Measurements from ENCODE around the gene CAMK2A.

CAMK2A gene

DNA sequence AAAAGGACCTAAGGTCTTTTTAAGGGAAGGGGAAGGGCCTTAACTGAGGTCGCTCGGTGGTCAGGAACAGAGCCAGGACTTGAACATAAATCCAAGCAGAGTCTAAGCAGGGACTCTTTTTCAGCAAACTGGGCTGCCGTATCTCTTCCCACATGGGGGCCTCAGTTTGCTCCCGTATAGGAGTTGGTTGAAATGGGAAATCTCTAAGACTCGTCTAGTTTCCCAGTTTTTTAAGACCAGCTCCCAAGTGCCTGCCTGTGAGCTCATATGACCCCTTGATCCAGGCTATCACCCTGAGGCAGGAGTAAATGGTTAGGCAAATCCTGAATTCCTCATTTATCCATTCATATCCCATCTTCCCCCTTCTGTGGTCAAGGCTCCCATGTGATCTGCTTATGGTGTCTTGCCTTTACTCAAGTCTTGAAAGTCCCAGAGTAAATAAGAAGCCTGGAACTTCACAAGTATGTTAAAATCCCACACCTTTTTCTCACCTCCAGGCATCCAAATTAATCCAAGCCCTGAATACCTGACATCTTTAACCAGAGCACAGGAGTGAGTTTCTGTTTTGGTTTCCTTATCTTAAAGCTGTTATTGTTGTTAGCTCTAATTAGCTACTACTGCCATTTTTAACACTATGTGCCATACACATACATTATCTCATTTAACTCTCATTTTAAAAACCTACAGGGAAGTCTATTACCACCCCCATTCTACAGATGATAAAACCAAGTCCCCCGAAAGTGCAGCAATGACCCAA, 10.2 kb upstream of the CAMK2A start:
- DNase-seq: no peak

DNA sequence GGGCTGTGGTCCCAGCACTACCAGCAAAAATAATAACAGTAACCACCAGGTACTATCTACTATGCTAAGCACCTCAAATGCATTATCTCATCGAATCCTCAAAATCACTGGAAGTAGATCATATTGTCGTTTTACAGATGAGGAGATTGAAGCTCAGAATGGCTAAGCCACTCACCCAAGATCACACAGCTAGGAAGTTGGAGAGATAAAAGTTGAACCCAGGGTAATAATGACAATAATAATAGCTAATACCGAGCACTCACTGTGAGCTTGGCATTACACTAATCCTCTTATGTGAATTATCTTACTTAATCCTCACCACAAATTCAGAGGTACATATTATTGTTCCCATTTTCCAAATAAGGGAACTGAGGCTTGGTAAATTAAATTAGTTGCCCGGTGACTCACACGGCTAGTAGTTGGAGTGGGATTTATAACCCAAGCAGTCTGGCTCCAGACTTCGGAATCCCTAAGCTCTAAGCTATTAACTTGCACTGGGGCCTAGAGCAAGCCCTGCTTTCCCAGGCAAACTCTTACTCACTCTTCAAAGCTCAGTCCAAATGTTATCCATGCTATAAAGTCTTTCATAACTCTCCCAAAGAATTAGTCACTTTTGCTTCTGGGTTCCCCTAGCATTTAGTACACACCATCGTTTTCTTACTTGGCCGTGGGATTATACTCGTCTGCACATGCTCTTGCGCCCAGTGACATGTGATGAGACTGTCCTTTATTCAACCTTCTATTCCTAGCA, 9.3 kb upstream of the CAMK2A start:
- no peak for DNase-seq

DNA sequence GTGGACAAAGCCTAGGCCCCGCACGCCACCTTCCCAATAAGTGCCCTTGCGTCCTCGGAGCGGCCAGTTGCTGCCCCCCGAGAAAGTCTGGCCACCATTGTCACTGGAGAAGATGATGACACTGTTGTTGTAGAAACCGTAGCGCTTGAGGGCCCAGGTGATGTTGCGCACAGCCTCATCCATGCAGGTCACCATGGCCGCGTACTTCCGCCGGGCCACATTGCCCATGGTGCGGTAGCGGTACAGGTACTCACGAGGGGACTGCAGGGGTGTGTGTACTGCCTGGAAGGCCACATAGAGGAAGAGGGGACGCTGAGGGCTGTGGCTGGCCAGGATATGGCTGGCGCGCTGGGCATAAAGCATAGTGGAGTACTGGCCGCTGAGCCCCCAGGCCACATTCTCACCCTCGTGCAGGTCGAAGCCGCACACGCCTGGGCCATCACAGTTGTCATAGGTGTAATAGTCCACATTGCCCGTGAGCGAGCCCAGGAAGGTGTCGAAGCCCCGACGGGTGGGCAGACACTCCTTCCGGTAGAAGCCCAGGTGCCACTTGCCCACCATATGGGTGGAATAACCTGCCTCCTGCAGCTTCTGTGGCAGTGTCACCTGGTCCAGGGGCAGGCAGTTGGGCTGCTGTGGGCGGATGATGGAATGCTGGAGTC, 8.5 kb upstream of the CAMK2A start:
- DNase-seq: no peak

DNA sequence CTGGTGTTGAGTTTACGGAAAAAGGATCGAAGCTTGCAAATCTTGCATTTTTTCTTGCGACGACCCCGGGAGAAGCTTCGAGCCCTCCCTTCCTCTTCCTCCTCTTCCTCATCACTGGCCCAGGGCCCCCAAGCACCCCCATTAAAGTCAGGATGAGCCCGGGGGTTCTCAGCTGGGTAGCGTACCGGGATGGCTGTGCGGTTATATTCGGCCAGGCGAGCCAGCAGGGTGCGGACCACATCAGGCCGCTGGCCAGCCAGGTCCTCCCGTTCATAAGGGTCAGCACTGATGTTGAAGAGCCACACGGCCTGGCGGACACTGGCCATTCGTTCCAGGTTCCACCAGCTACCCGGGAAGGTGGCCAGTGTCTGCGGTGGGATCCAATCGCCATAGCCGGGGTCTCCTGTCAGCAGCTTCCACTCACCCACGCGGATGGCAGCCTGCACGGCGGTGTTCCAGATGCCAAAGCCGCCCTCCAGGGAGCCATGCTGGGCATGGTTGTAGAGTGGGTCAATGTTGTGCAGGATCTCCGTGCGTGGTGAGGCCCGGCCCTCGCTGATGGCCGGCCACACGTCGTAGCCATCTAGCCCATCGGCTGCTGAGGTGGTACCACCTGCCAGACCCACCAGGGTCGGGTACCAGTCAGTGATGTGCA, 7.8 kb upstream of the CAMK2A start:
- no peak for DNase-seq

DNA sequence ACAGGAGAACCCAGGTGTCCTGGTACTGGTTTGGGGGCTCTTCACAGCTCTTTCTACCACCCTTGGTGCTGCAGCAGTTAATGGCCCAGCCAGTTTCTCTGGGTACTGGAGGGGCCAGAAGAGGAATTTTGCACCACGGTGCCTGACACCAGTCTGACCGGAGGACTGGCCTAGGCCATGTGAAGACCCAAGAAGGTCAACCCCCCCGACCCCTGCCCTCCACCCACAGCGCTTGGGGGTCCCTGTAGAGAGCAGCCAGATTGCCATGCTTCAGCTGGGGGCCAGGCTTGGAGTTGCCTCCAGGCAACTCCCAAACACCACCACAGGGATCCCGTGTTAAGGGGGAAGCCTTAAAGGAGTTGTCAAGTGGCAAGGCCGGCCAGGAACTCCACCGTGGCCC, 6.9 kb upstream of the CAMK2A start:
- DNase-seq: no peak

DNA sequence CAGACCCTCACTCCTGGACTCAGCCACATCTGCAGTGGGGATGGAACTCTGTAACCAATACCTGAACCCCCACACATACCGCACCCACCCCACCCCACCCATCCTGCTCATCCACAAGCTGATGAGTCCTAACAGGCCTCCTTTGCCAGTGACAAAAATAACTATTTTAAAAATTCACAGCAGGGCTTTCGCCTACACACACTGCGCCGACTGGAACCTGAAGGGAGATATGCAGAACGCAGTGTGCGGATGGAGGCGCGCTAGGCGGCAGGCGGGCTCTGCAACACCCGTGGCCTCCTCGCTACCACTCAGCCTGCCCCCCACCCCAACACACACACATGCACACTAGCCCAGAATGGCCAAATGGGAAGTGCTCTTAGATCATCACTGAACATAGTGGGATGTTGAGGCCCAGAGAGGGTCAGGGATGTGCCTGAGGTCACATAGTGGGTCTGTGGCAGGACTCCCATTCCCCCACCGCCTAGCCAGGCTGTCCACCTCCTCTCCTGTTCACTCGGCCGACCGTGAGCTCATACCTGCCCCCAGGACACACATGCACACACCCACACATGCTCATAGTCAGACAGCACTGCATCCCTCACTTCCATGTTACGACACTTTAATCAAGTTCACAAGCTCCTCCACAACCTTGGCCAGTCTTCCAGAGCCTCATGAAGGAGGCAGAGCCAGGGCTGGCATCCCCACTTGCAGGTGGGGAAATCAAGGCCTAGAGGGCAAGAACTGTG, 6.3 kb upstream of the CAMK2A start:
- no peak for DNase-seq

DNA sequence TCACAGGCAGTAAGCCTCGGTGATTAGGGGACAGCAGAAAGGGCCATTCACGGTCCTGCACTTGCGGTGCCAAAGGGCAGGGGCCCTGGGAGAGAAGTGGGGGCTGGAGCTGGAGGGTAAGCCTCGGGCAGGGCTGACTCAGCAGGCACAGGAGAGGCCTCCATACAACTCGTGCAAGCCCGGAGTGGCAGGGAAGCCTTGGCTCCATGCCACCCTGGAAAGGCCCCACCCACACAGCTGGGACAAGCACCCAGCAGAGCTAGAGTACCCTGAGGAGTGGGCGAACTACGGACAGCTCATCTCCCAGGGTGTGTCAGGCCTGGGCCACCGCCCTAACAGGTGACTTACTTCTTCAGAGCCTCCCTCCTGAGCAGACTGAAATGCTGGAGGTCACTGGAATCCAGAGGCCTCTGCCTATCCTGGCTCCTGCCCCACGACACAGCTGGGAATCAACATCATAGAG, 5.6 kb upstream of the CAMK2A start:
- no peak for DNase-seq

DNA sequence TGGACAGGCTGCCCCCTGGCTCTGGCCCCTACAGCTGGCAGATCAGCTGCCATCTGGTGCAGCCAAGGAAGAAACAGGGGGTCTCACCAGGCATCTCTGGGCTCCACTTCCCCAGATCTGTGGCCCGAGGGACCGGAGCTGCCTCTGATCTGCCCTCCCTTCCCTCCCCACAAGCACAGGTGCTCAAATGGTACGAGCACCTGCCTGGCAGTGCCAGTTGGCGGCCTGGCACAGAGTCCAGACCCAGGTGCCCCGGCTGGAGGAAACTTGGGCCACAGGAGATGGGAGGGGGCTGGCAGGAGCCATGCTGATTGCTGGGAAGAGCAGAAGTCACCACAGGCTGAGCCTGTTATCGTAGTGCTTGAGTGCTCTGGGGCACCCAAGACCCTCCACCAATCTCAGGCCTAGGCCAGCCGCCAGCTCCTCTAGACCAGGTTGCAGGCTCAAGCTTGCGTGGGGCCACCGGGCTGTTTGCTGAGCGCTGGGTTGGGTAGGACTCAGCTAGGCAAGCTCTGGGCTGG, 5.0 kb upstream of the CAMK2A start:
- DNase-seq: no peak

DNA sequence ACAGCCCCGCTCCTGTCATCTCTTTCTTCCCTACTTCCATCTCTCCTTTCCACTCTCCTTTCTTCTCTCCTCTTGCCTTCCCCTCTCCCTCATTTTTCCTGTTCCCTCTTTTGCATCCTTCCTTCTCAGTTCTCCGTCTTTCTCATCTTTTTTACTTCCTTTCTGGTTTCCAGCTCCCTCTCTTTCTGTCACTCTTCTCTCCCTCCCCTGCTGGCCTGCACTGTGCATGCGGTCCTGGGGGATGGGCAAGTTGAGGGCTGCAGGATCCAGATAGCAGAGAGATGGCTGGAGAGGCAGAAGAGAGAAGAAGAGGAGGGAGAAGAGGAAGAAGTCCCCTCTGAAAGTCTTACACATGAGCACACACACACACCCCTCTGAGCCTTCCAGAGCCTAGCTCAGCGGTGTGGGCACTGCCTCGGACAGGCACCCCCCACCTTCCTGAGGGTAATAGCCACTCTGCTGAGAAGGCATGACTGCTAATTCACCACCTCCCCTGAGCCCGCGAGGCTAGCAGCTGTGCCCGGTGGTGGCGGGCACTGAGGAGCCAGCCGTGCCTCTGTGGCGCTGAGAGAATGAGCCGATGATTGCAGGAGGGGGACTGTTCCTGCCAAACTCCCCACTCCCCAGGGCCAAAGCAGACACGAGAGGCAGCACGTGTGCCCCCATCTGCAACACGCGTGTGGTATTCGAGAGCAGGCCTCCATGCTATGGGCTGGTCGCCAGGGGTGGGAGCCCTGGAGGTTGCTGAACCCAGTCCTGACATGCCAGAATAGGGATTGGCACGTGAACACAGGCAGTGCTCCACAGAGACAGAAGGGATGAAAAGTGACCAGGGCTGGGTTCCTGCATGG, 3.7 kb upstream of the CAMK2A start:
- no peak for DNase-seq

DNA sequence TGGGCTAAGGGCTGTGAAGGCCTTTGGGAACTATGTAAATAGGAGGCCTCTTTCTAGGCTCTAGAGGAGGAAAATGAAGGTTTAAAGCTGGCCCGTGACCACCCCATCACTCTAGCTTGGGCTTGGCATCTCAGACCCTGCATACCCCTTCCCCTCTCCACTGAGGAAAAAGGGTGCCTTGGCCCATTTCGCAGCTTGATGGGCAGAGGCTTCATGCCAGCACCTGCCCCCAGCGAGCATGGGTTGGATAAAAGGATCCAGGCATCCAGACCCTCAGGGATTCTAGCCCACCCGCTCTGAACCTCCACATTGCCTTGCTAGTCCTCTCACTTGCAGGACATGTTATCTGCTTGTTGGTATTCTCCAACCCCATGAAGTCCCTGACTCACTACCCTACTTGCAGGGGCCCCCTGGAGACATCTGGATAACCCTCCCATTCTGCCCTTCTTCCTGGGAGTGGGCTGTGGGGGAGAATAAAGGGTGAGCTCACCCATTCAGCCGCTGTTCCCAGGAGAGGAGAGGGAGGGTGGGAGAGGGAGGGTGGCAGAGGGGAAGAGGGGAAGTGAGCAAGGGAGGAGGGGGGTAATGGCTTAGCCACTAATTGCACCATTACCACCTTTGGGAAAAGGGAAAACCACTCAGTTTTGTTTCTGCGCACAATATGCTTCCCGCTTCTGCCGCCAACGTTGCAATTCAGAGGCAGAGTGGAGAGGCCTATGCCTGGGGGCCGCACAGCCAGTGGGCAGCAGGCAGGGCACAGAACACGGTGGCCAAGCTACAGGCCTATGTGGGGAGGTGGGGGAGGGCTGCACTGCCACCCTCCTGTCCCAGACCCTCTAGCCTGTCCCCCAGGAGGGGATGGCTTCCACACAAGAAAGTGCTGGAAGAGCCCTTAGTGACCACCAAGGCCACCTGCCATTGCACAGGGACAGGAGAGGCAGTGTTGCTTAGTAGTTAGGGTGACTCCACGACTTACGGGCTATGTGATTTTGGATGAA, 2.1 kb upstream of the CAMK2A start:
- no peak for DNase-seq

DNA sequence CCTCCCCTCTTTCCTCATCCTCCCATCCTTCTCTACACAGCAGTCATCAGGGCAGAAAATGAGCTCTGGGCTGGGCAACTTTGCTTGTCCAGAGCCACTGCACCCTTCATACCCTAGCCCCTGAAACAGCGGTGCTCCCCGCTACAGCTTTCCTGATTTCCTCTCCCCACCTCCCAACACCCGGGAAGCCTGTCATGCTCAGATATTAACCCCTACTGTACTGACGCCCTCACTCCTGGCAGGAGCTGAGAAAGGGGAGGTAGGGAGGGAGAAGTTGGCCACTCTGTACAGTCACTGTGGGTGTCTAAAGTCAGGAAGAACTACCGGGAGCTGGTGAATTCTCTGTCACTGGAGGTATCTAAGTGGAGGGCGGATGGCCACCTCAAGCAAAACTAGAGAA, 782 bp downstream of the CAMK2A start:
- no peak for DNase-seq

DNA sequence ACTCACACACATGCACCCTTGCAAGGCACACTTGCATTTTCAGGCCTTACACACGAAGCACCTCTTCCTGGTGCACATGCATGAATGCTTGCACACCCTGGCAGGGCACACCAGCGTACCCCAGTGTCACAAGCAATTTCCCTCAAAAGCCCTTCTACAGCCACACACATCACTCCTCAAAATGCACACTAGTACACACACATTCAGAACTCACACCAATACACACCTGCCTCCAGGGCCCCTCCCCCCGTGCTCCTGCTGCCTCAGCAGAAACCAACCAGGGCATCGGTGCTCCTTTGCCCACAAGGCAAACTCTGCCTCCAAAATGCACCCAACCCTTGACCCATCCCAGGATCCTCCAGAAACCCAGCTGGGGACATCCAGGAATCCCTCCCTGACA, 1.2 kb downstream of the CAMK2A start:
- no peak for DNase-seq

DNA sequence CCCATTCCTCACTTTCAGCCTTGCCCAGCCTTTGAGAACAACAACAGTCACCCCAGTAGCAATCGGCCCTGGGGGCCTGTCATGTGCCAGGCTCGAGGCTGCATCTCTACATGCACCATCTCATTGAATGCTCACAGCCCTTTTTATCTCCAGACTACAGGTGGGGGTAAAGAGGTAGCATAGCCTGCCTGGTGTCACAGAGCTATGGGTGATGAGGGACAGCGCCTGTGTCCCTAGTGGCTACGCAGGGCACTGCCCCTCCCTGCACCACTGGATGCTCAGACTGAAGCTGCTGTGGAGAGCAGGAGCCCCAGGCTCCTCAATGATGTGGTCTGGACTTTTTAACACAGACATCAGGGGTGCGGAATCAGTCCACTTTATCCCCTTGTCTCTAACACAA, 2.8 kb downstream of the CAMK2A start:
- DNase-seq: peak; percentile 33

DNA sequence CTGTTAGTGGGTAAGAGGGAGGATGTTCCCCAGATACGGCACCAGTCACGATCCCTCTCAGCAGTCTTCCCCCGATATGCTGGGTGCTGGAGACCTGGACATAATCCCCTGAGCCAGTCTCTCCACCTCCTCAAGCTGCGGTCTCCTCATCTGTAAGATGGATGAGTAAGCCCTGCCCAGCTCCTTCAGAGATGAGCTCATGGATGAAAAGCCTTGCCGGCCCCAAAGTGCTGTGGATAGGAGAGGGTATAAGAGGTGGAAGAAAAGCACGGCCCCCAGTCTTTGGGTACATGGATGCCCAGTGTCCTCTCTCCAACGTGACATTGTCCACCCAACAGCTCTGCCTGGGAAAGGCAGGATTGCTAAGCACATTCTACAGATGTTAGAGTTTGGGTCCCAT, 4.5 kb downstream of the CAMK2A start:
- no peak for DNase-seq

DNA sequence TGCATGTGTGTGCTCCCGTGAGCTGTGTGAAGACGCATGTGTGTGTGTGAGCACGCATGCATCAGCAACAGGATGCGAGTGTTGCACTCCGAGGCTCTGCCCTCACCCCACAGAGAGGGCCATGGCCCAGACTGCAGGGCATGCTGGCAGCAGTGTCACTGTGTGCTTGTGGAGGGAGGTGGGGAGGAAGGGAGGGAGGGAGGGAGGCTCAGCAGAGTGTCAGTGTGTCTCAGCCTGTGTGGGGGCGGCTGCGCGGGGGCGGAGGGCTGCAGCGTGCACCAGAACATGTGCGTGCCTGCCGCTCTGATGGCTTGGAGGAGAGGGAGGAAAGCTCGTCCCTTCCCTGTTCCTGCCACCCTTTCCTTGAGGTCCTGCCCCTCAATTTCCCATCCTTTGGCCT, 5.3 kb downstream of the CAMK2A start:
- DNase-seq: no peak

DNA sequence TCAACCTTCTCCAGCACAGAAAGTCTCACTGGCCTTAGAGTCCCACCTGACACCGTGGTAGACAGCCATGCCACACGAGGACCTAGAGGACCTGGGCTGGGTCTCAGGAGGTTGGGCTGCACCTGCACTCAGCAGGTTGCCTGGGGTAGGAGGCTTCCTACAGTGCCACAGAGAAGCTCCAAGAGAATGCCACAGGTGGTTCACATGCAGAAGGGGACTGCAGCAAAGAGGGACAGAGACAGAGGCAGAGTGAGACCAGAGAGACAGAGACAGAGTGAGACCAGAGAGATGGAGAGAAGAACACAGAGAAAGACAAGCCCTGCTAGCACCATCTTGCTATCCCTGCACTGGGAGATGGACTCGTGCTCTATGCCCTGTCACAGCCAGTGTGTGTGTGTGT, 5.7 kb downstream of the CAMK2A start:
- DNase-seq: no peak

DNA sequence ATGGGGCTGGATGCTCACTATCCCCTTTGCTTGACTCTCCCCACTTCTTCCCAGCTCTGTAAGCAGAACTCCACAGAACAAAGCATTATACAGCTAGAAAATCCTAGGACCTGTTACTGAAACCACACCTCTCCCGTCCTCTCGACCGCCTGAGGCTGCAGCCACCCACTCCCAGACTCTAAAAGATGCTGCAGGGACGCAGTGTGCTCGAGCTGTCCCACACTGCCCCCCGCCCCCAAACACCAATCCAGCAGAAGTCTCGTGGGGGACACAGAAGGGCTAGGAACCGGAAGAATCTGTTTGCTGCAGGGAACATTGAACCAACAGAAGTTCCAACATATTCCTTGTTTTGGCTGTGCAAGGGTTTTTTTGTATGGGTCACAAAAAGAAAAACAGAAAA, 7.6 kb downstream of the CAMK2A start:
- no peak for DNase-seq

DNA sequence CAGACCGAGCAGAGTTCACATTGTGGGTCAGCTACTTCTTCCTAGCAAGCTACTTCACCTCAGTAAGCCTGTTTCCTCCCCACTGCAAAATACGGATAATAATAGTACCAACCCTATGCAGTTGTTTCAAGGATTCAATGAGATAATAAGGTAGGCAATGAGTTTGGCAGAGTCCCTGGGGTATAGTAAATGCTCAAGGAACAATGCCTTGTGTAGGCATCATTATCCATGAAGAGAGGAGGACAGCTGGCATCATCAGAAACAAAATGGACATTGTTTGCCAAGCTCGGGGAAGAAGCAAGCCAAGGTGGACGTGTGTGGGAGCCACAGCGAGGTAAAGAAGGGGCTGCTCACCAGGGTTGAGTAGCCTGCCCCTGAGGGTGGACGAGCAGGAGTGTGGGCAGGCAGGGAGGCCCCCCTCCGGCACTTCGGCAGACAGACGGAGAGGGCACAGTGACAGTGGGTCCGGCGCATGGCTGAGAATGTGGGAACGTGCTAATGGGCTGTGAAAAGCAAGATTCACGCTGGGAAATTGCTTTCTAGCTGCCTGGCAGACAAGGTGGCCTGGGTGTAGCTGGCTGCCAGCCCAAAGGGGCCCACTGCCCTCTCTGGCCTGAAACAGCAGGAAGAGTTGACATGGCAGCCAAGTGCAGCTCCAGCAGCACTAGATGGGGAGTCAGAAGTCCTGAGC, 10.1 kb downstream of the CAMK2A start:
- no peak for DNase-seq

DNA sequence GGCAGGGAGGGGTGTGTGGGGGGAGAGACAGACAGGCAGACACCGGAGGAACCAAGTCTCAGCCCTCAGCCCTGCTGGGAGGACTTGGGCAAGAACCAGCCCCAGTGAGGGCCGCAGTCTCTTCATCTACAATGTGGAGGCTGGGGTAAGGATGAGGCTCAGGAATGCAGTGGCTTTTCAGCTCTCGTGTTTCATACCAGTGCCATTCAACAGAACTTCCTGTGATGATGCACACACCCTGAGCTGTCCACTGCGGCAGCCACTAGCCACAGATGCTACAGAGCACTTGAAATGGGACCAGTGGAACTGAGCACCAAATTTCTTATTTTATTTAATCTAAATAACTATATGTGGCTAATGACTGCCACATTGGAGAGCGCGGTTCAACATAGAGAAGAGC, 10.7 kb downstream of the CAMK2A start:
- DNase-seq: no peak
